ENCODE measurements around the gene PIK3CA.
"Not testable (repeated sequence)": the region's sequence is repeated elsewhere in the genome, so short reads cannot be mapped to it uniquely, and the experiment has no call there.

PIK3CA gene

GRCh38 chr3:179250803-179251476 is 102.8 kb downstream of the PIK3CA start, which contains the start of gene KCNMB3:
KCNMB3 (minus strand) TSS chr3:179251114; CDS start chr3:179250990, 124 bp downstream.
- POLR2A ChIA-PET, result no interaction called here
- no peak for DNase-seq (ENCODE audit: extremely low spot score)
- CTCF ChIA-PET, result no interaction called here
- TF ChIP-seq, protein P1, sequence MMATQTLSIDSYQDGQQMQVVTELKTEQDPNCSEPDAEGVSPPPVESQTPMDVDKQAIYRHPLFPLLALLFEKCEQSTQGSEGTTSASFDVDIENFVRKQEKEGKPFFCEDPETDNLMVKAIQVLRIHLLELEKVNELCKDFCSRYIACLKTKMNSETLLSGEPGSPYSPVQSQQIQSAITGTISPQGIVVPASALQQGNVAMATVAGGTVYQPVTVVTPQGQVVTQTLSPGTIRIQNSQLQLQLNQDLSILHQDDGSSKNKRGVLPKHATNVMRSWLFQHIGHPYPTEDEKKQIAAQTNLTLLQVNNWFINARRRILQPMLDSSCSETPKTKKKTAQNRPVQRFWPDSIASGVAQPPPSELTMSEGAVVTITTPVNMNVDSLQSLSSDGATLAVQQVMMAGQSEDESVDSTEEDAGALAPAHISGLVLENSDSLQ (IDR thresholded peaks at IDR 0.05), result no peak
- TF ChIP-seq ELF4 (IDR thresholded peaks at IDR 0.05), result no peak
- no peak for TF ChIP-seq NFRKB (IDR thresholded peaks at IDR 0.05)
- no peak for TF ChIP-seq CTBP1 (IDR thresholded peaks at IDR 0.05; ENCODE audit: borderline replicate concordance)
- no peak for TF ChIP-seq TARDBP (IDR thresholded peaks at IDR 0.05)
- no peak for TF ChIP-seq FOXK2 (IDR thresholded peaks at IDR 0.05)
- no peak for TF ChIP-seq ZNF384 (IDR thresholded peaks at IDR 0.05)
- no peak for TF ChIP-seq ARNT (IDR thresholded peaks at IDR 0.05)
- no peak for TF ChIP-seq L3MBTL2 (conservative IDR thresholded peaks at IDR 0.05)
- TF ChIP-seq SP1 (IDR thresholded peaks at IDR 0.05), result no peak
- no peak for TF ChIP-seq BHLHE40 (IDR thresholded peaks at IDR 0.05; ENCODE audit: borderline replicate concordance)
- TF ChIP-seq HDGF (IDR thresholded peaks at IDR 0.05; ENCODE audit: borderline replicate concordance), result no peak
- TF ChIP-seq FOXM1 (IDR thresholded peaks at IDR 0.05; ENCODE audit: borderline replicate concordance), result no peak
- TF ChIP-seq SUZ12 (IDR thresholded peaks at IDR 0.05), result no peak
- no peak for TF ChIP-seq FOXA1 (IDR thresholded peaks at IDR 0.05)

- ChIA-PET CTCF (no interaction called here), POLR2A (no interaction called here)
- no peak for DNase-seq (ENCODE audit: extremely low spot score)
- no peak for TF ChIP-seq CTBP1 (IDR thresholded peaks at IDR 0.05; ENCODE audit: borderline replicate concordance)
- TF ChIP-seq, protein P1 (IDR thresholded peaks at IDR 0.05), result no peak
- no peak for TF ChIP-seq SP1 (IDR thresholded peaks at IDR 0.05)
- TF ChIP-seq SUZ12 (IDR thresholded peaks at IDR 0.05), result no peak
- TF ChIP-seq FOXM1 (IDR thresholded peaks at IDR 0.05; ENCODE audit: borderline replicate concordance), result no peak
- TF ChIP-seq ELF4 (IDR thresholded peaks at IDR 0.05), result no peak
- TF ChIP-seq ARNT (IDR thresholded peaks at IDR 0.05), result no peak
- no peak for TF ChIP-seq HDGF (IDR thresholded peaks at IDR 0.05; ENCODE audit: borderline replicate concordance)
These were observed 108.7 kb downstream of the PIK3CA start for GRCh38 chr3:179256813-179257212.

DNA sequence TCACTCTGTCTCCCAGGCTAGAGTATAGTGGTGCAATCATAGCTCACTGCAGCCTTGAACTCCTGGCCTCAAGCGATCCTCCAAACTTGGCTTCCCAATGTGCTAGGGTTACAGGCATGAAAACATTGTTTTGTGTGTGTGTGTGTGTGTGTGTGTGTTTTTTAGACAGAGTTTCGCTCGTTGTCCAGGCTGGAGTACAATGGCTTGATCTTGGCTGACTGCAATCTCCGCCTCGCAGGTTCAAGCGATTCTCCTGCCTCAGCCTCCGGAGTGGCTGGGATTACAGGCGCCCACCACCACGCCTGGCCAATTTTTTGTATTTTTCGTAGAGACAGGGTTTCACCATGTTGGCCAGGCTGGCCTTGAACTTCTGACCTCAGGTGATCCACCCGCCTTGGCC is 109.6 kb downstream of the PIK3CA start:
- POLR2A ChIA-PET; CTCF ChIA-PET; DNase-seq (ENCODE audit: extremely low spot score): not testable (repeated sequence)

DNA sequence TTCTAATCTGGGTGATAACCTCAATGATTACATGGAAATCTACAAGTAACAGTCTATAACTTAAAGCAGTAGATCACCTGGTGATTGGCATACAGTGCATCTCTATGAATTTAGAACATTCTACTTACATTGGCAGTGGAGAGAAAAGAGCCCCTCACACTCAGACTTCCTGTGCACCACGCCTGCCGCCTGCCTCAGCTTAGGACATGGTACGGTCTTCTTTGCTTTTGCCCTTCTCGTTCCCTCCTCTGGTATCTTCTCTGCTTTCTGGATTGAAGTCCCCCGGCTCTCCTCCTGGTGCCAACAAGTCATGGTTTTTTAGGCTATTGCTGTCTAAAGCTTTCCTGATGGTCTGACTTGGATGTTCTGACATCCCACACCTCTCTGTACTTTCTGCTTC is 110.7 kb downstream of the PIK3CA start:
- POLR2A ChIA-PET, result no interaction called here
- no peak for DNase-seq (ENCODE audit: extremely low spot score)

GRCh38 chr3:179259959-179260756 is 112.0 kb downstream of the PIK3CA start:
- DNase-seq (ENCODE audit: extremely low spot score); CTCF ChIA-PET; POLR2A ChIA-PET: not testable (repeated sequence)

More for the DNA sequence above, 110.7 kb downstream of the PIK3CA start:
- CTCF ChIA-PET, result no interaction called here
- TF ChIP-seq ZNF384 (IDR thresholded peaks at IDR 0.05) (no peak), L3MBTL2 (conservative IDR thresholded peaks at IDR 0.05) (no peak), FOXA1 (IDR thresholded peaks at IDR 0.05) (no peak), SP1 (IDR thresholded peaks at IDR 0.05) (no peak), FOXK2 (IDR thresholded peaks at IDR 0.05) (no peak), ARNT (IDR thresholded peaks at IDR 0.05) (no peak), FOXM1 (IDR thresholded peaks at IDR 0.05; ENCODE audit: borderline replicate concordance) (no peak), SUZ12 (IDR thresholded peaks at IDR 0.05) (no peak)
- TF ChIP-seq, protein P1 (IDR thresholded peaks at IDR 0.05), result no peak

DNA sequence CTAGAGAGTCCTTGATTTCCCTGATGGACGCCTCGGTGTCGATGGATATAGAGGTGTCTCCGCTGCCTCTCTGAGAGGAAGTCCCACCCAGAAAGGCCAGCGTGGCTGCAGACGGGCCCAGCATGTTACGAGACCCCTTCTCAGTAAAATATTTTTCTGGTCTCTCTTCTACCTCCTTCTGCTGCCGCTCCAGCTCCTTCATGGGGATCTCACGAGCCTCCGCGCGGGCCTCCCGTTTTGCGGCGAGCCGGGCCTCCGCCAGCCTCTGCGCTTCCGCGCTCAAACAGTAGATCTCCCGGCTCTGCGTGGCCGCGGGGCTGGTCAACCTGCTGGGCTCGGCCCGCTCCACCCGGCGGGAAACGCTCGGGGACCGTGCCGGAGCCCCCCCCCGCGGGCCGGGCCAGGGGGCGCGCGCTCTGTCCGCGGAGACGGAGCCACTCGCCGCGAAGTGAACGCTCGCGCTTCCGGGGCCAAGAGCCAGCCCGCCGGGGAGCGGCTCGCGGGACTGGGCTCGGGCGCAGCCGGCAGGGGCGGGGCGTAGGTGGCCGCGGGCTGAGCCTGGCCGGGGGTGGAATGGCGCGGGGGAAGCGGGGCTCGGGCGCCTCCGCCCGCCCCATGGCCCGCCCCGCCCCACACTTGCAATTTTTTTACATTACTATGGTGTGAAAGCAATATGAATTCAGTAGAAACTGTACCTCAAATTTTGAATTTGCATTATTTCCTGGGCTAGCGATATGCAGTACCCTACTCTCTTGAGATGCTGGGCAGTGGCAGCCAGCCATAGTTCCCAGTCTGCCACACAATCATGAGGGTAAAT is 113.0 kb downstream of the PIK3CA start:
- ChIA-PET CTCF (no interaction called here), POLR2A (no interaction called here)
- DNase-seq (ENCODE audit: extremely low spot score), result peak; percentile 71
- TF ChIP-seq HDGF (IDR thresholded peaks at IDR 0.05; ENCODE audit: borderline replicate concordance), result no peak
- TF ChIP-seq ELF4 (IDR thresholded peaks at IDR 0.05), result no peak
- TF ChIP-seq, protein P1 (IDR thresholded peaks at IDR 0.05), result no peak

All from HEK293T (cell line).